ENCODE measurements around the gene SGCG. TPM values are rescaled to one million over a fixed set of nuclear protein-coding genes. Genes with fewer than 3 reads are reported as not detected.

SGCG gene
- total RNA-seq, 1 experiment from 2014 or later: 0.15 TPM

DNA sequence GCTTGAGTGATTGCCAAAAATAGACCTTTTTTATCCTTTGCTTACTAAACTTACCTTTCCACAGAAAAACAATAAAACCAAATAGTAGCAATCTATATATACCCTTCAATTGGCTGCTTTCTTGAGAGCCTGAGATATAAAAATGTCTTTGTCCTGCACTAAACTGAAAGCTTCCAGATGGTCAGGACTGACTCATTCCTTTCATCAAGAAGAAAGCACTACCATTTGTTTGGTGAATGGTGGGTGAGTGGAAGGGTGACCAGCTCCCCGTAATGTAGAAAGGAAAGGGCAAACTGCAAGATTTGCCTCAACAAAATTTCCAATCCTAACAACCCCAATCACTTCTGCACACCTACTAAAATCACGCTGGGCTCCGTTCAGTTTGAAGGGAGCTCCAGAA is 184.9 kb downstream of the SGCG start (continued):
- TF ChIP-seq EGR1 (IDR thresholded peaks at IDR 0.05; ENCODE audit: low read depth): no peak
- TF ChIP-seq RAD21 (IDR thresholded peaks at IDR 0.05; ENCODE audit: low read depth): no peak

- no peaks in the 10 kb centered on the region for H3K4me1 ChIP-seq (ENCODE audit: control insufficient read depth in 1 of 2, insufficient read depth in 2 of 2, low read length in 2 of 2)
- no peaks in the 10 kb centered on the region for H3K9me2 ChIP-seq (ENCODE audit: insufficient read depth)
- peaks cover 34 to 43% of the 10 kb centered on the region in 2 experiments; a peak in 3 of 4 replicates for H3K36me3 ChIP-seq (ENCODE audit: control insufficient read depth in 1 of 2, insufficient read depth in 2 of 2, low read length in 2 of 2)
- no peak overlapping the region for H2AFZ ChIP-seq (ENCODE audit: low read depth, low read length, poor library complexity, severe bottlenecking)
- ATAC-seq (no peak), DNase-seq (ENCODE audit: low read depth, low spot score) (no peak)
- ChIA-PET POLR2A (no interaction called here), CTCF (no interaction called here), RAD21 (ENCODE audit: low non-redundant PET in 1 of 2, low total read pairs in 2 of 2, uncharacterized antibody in 2 of 2, unreplicated experiment in 2 of 2) (no interaction called here)
- no peak overlapping the region for H3K9ac ChIP-seq (ENCODE audit: low read length)
- no peak overlapping the region for H3K4me3 ChIP-seq (replicated peaks in 1 of 2; ENCODE audit: low read depth in 1 of 2, low read length in 2 of 2)
- BruUV-seq (replicated peaks): no TSS peak
- H4K20me1 ChIP-seq (ENCODE audit: insufficient read depth): no peaks in the 10 kb centered on the region
- intact Hi-C loops (cut with micrococcal nuclease): no loop called here
- TF ChIP-seq ZNF274 (IDR thresholded peaks at IDR 0.05; ENCODE audit: low read depth, low read length) (no peak), FOSL1 (IDR thresholded peaks at IDR 0.05; ENCODE audit: low read depth) (no peak), ZBTB33 (IDR thresholded peaks at IDR 0.05; ENCODE audit: extremely low read depth, insufficient replicate concordance, low read length) (no peak), YY1 (IDR thresholded peaks at IDR 0.05; ENCODE audit: extremely low read depth, insufficient replicate concordance, low read depth, low read length) (no peak), EZH2phosphoT487 (IDR thresholded peaks at IDR 0.05; ENCODE audit: borderline replicate concordance) (no peak), POLR2A (IDR thresholded peaks at IDR 0.05; ENCODE audit: borderline replicate concordance, extremely low read depth, insufficient read depth, insufficient read length) (no peak), CBX3 (IDR thresholded peaks at IDR 0.05; ENCODE audit: low read depth) (no peak), ATF3 (IDR thresholded peaks at IDR 0.05) (no peak), CEBPB (IDR thresholded peaks at IDR 0.05; ENCODE audit: low read depth) (no peak), ELF1 (IDR thresholded peaks at IDR 0.05; ENCODE audit: borderline replicate concordance, low read depth) (no peak), SIN3A (IDR thresholded peaks at IDR 0.05; ENCODE audit: low read depth) (no peak), ZFX (IDR thresholded peaks at IDR 0.05) (no peak)
- TF ChIP-seq, protein P1, sequence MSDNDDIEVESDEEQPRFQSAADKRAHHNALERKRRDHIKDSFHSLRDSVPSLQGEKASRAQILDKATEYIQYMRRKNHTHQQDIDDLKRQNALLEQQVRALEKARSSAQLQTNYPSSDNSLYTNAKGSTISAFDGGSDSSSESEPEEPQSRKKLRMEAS (IDR thresholded peaks at IDR 0.05): no peak
- H3K4me2 ChIP-seq (ENCODE audit: low read length): no peak overlapping the region
- H3K79me2 ChIP-seq (ENCODE audit: insufficient read depth, low read length): peaks cover 17% of the 10 kb centered on the region
- no peaks in the 10 kb centered on the region for H3K9me3 ChIP-seq (ENCODE audit: control insufficient read depth in 1 of 2, insufficient read depth in 1 of 2, low read depth in 1 of 2, low read length in 2 of 2)
- no peaks in the 10 kb centered on the region for H3K27me3 ChIP-seq (ENCODE audit: insufficient read depth, low read length)
- no peak overlapping the region for H3K27ac ChIP-seq (ENCODE audit: low read depth, low read length)
These were observed 187.1 kb downstream of the SGCG start for GRCh38 chr13:23367907-23368306.

Data from HCT116 (cell line).